Activated naive CD4-positive, alpha-beta T cell treated with anti-CD3 and anti-CD28 coated beads, Interleukin-2, amount 50 U/mL, for 72 hours (primary cell): ENCODE data around the gene OPRL1. TPM values are rescaled to one million over a fixed set of nuclear protein-coding genes. Genes with fewer than 3 reads are reported as not detected.

Source experiments
- ATAC-seq, 2 donors: fragments of 150-1000 bp; cut with Tn5 transposase; 2 replicates each; pipeline ENCODE4 v1.10.0; 2021; ENCODE audit warnings: mild to moderate bottlenecking in 2 of 2, moderate library complexity in 2 of 2
- DNase-seq, 2 donors: peaks; one replicate each; pipeline ENCODE4 v3.0.0; 2021 to 2022; ENCODE audit warnings: low spot score in 2 of 2
- H3K27ac Mint-ChIP-seq, 2 donors: one replicate each; pipeline ENCODE4 v1.8.0; 2022; ENCODE audit warnings: mild to moderate bottlenecking in 2 of 2, mixed read lengths in 2 of 2
- H3K36me3 Mint-ChIP-seq, 2 donors: one replicate each; pipeline ENCODE4 v1.8.0; 2022; ENCODE audit warnings: mixed read lengths in 2 of 2
- H3K9me3 Mint-ChIP-seq, 2 donors: one replicate each; pipeline ENCODE4 v1.8.0; 2022; ENCODE audit warnings: mixed read lengths in 2 of 2
- total RNA-seq, 2 donors: library from RNA; stranded (reverse); gene quantifications; one replicate each; pipeline ENCODE4 v1.2.3, GENCODE V29; 2022

The OPRL1 gene
- total RNA-seq, 2 donors from 2014 or later: 0.32 to 1.2 TPM

DNA sequence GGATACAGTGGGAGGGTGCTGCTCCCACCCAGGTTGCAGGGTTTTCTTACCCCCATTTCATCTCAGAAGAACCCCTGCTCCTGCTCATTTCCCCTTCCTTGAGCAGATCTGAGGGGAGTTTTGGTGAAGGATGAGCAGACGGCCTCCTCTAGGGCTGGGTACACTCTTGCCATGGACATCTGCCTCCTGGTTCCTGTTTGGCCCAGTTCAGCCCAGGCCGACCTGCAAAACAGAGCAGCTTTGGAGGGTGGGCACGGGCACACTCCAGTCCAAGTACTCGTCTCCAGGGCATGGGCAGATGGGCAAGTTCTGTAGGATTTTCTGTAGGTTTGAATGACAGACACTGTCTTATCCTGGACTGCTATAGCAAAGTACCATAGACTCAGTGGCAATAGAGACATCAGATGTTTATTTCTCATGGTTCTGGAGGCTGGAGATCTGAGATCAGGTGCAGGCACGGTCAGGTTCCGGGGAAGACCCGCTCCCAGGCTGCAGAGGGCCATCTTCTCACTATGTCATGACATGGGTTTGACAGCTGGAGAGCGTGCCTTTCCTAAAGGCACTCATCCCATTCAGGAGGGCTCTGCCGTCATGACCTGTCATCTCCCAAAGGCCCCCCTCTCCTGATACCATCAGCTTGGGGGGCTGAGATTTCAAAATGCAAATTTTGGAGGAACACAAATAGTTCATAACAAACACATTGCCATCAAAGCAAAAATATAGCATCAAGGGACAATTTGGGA, 21.2 kb downstream of the OPRL1 start:
- H3K27ac Mint-ChIP-seq: no peak overlapping the region
- ATAC-seq (no peak), DNase-seq (no peak)
- H3K9me3 Mint-ChIP-seq: peaks cover 5% of the 10 kb centered on the region in 2 donors
- H3K36me3 Mint-ChIP-seq: no peaks in the 10 kb centered on the region

DNA sequence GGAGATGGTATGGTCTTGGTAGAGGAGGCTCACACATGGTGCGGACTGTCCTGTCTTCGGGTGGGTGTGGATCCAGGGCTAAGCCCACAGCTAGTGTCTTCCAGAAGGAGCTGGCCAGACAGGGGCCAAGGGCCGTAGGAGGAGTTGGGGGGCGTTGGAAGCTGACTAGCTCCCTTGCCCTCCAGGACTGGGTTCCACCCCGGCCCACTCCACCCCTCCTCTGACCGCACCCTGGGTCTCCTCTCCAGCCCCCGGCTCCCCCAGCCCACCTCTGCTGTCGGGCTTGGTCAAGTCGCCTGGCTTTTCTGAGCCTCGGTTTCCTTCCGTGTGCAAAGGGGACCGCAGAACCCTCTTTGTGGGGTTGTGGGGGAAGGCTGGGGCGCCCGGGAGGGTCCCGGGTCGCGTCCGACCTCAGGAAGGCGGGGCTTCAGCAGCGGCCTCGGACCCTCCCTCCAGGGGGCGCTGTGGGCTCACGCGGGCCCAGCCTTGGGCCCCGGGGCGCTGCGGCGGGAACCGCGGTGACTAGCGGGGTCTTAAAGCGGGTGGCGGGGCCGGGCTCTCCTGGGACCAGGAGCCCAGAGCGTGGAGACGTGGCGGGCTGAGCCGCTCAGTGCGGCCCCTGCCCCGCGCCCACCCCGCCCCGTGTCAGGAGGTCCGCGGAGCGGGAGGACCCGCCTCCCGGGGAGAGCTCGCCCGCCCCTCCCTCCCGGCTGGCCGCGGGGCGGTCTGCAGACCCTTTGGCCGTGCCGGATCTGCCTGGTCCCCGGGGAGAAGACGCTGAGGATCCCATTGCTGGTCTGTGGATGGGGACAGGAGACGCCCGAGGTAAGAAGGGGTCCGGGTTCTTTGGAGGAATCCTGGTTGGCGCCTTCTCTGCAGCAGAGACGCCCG, 22.1 kb downstream of the OPRL1 start:
- DNase-seq (peak; percentile 49 to 91), ATAC-seq (peak; percentile 77 to 93)
- H3K36me3 Mint-ChIP-seq: no peaks in the 10 kb centered on the region
- peaks cover under 1 to 1% of the 10 kb centered on the region in 2 donors for H3K9me3 Mint-ChIP-seq
- H3K27ac Mint-ChIP-seq: no peak overlapping the region

DNA sequence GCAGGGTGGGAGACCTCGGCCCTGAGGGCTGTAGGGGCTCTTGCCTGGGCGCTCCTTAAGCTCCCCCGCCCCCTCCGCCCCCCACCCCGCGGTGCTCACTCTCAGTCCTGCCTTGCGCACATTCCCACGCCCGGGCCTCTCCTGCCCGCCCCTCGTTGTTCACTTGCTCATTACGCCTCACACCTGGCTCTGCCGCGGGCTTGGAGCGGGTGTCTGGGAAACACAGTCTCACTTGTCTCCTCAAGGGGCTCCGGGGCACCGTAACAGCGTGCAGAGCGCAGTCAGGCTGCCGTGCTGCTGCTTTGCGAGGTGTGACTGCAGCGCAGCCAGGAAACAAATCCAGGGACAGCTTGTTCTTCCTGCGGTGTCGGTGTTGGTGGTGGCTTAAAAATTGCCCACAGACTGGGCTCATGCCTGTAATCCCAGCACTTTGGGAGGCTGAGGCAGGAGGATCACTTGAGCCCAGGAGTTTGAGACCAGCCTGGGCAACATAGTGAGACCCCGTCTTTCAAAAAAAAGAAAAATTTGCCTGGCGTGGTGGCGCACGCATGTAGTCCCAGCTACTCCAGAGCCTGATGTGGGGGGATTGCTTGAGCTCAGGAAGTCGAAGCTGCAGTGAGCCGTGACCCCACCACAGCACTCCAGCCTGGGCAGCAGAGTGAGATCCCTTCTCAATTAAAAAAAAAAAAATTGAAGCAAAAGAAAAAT, 22.9 kb downstream of the OPRL1 start:
- ATAC-seq: no peak
- DNase-seq: peak in 1 of 2 donors; percentile 41
- Mint-ChIP-seq H3K9me3 (no peaks in the 10 kb centered on the region), H3K36me3 (no peaks in the 10 kb centered on the region), H3K27ac (no peak overlapping the region)

DNA sequence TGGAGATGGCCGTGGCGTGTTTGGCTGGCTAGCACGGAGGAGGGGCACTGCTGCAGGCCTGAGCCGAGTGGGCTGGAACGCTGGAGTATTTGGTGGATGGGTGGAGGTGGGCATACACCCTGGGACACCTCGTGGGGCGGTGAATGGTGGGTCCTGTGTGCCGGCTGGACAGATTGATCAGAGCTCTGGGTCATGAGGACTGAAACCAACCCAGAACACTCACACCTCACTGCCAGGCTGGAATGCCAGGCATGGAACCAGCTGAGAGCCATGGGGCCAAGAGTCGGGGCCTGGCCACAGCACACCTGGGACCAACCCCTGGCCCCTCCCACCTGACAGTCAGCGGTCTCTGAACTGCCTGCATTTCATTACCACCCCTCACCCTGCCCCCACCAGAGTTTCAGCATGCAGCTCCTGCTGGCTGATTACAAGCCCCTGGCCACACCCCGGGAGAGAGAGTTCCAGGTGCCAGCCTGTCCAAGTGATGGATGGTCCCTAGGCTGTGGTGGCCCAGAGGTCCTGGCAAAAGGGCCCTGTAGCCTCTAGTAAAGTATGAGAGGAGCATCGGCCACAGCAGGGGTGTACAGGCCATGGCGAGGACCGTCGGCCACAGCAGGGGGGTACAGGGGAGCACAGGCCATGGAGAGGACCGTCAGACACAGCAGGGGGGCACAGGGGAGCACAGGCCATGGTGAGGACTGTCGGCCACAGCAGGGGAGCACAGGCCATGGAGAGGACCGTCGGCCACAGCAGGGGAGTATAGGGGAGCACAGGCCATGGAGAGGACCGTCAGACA, 24.2 kb downstream of the OPRL1 start:
- DNase-seq: peak; percentile 2 to 51
- Mint-ChIP-seq H3K36me3 (no peaks in the 10 kb centered on the region), H3K27ac (no peak overlapping the region)

DNA sequence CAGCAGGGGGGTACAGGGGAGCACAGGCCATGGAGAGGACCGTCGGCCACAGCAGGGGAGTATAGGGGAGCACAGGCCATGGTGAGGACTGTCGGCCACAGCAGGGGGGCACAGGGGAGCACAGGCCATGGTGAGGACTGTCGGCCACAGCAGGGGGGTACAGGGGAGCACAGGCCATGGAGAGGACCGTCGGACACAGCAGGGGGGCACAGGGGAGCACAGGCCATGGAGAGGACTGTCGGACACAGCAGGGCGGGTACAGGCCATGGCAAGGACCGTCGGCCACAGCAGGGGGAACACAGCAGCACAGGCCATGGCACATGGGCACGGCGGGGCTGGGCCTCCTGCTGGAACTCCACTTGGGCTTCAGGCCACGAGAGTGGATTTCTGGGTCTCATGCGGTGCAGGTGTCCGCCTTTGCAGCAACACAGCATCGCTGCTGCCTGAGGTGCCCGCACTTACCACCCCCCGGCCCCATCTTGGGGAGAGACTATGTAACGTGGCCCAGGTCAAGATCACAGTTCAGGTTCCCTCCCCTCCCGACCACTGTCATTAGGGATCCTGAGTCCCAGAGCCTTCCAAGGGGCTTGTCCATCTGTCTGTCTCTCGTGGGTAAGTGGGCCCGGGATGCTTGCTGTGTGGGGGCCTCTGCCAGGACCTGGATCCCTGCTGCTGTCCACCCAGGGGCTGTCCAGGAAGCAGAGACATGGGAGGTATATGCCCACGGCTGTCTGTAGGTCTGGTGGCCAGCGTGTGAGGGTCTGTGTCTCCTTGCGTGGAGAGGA, 25.0 kb downstream of the OPRL1 start:
- DNase-seq: peak; percentile 1 to 51
- no peak for ATAC-seq
- H3K27ac Mint-ChIP-seq: no peak overlapping the region
- no peaks in the 10 kb centered on the region for H3K36me3 Mint-ChIP-seq
- no peaks in the 10 kb centered on the region for H3K9me3 Mint-ChIP-seq

More for the DNA sequence above, 24.2 kb downstream of the OPRL1 start:
- no peak for ATAC-seq
- H3K9me3 Mint-ChIP-seq: no peaks in the 10 kb centered on the region

DNA sequence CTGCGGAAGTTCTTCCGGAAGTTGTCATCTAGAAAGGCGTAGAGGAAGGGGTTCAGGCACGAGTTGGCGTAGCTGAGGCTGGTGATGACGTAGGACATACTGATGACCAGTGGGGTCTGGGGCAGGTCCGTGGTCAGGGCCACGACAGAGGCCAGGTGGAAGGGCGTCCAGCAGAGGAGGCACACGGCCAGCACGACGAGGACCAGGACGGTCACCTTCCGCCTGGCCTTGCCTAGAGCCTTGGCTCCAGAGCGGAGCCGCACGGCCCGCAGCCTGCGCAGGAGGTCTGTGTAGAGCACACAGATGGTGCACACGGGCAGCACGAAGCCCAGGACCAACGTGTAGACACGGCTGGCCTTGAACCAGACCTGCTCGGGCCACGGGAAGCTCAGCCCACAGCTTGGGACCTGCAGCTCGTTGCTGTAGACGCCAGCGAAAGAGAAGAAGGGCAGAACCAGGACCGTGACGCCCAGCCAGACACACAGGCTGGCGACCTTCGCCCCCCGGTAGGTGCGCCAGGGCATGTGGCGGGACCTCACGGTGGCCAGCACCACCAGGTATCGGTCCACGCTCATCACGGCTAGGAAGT, 26.1 kb downstream of the OPRL1 start:
- Mint-ChIP-seq H3K36me3 (no peaks in the 10 kb centered on the region), H3K9me3 (no peaks in the 10 kb centered on the region), H3K27ac (no peak overlapping the region)
- DNase-seq (peak in 1 of 2 donors; percentile 46), ATAC-seq (no peak)

DNA sequence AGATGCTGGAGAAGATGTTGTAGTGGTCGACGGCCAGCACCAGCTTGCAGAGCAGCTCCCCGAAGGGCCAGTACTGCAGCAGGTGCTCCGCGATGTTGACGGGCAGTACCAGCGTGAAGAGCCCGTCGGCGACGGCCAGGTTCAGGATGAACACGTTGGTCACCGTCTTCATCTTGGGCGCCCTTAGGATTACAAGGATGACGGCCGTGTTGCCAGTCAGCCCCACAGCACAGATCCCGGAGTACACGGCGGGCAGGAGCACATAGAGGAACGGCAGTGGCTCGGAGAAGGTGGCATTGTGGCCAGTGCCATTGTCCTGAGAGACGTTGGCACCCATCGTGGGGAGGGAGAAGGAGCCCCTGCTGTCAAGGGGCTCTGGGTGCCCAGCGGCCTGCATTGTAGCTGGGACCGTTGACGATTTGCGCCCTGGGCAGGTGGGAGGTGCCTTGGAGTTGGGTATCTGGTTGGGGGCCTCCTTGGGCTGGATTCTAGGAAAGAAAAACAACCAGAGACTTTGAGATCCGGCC, 26.6 kb downstream of the OPRL1 start:
- no peak for ATAC-seq
- peak in 1 of 2 donors; percentile 33 for DNase-seq
- Mint-ChIP-seq H3K27ac (no peak overlapping the region), H3K9me3 (no peaks in the 10 kb centered on the region), H3K36me3 (no peaks in the 10 kb centered on the region)

DNA sequence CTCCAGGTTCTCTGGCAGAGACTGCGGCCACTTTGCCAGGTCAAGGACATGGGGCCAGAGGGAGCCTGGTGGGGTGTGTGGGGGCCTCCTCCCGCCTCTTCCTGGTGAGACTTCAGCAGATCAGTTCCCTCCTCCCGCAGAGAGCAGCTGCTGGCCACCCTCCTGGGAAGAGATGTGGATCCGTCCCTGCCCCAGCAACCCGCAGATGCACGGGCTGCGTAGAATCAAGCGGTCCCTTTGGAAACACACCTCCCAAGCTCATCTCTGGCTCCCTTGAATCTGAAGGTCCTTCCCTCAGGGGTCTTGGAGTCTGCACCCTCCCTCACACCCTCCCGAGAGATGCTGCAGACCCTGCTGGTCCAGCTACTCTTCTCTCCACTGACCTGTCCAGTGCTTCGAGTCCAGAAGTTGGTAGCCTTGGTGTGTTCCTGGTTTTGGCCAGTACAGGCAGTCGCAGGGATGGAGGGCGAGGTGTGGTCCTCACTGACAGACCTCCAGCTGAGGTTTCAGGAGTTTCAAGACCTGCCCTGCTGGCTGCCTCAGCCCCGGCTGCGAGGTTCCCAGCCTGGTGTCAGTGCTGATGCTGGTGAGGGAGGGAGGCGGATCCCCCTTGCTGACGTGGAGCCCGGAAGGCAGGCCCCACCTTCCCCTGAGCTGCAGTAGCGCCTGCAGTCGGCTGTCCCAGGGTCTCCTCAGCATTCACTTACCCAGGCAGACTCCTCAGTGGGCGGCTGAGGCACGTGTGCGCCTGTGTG, 27.3 kb downstream of the OPRL1 start, which contains the start of gene NPBWR2:
Gene NPBWR2 (minus strand): TSS at position 585 of the 755 bp plus-strand sequence. CDS start 734 bp downstream, outside the sequence.
- Mint-ChIP-seq H3K9me3 (no peaks in the 10 kb centered on the region), H3K27ac (no peak within 1 kb of the TSS), H3K36me3 (no peaks in the 10 kb centered on the region)
- DNase-seq: peak; percentile 8 to 45
- peak in 1 of 2 donors; percentile 60 for ATAC-seq

DNA sequence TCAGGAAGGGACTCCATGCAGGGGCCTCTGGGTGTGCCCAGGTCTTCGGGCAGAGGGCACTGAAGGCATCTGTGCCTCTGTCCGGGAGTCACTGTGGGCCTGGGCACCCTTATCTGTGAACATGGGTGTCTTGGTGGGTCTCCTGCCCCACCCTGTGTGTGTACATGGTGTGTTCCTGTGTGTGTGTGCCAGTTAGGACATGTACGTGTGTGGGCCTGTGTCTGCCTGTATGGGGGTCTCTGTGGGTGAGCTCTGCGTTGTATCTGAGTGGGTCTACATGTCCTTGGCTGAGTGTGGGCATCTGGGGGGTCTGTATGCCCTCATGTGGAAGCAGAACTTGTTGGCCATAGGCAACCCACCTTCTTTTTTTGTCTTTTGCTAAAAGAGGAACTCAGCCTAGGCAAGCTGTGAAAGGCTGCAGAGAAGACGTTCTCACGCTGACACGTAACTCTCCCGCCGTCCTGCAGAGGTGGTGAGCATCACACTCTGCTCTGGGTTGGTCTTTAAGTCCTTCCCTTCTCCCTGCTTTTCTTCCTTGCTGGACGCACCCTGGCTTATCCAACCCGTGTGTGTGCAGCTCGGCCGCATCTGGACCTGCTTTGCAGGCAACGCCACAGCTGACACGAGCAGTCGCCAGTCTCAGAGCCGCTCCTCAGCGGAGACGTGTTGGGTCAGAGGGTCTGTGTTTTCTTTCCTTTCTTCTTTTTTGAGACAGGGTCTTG, 28.0 kb downstream of the OPRL1 start:
- no peaks in the 10 kb centered on the region for H3K36me3 Mint-ChIP-seq
- DNase-seq (peak; percentile 2 to 30), ATAC-seq (no peak)
- H3K27ac Mint-ChIP-seq: no peak overlapping the region
- H3K9me3 Mint-ChIP-seq: no peaks in the 10 kb centered on the region

DNA sequence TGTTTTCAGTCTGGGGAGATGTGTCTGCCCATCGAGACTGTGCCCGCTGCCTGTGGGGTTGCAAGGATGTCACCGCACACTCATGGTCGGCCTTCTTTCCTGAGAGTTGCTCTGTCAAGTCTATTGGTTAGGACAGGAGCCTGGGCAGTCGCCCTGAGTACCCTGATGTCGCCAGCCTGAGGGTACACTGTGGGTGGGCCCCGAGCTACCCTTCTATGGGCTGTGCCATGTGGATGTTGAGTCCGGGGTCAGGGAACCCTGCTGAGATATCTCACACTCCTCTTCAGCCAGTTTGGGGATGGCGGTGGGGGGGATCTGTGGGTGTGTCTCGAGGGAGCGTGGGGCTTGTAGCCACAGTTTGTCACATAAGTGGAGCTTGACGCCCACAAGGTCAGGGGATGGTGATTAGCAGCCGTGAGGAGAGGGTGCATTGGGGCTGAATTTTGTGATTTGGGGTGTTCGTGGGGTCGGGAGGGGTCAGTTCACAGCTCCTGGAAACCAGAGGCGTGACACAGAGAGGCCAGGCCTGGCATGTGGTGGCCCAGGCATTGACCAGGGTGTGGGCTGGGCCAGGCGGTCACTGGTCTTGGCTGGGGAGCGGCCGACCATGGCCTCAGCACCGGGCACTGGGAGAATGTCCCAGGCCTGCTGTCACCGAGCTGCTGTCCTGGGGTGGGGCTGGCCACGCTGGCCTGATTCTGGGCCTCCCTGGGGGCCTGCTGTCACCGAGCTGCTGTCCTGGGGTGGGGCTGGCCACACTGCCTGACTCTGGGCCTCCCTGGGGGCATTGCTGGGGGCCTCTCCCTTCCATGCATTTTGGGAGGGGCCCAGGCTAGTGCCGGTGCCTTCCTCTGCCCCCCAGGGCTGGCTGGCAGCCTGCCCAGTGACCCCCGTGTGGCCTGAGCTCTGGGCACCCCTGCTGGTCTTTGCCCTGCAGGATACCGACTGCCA, 29.1 kb downstream of the OPRL1 start:
- DNase-seq (peak in 1 of 2 donors; percentile 37), ATAC-seq (no peak)
- Mint-ChIP-seq H3K9me3 (no peaks in the 10 kb centered on the region), H3K27ac (no peak overlapping the region), H3K36me3 (no peaks in the 10 kb centered on the region)

DNA sequence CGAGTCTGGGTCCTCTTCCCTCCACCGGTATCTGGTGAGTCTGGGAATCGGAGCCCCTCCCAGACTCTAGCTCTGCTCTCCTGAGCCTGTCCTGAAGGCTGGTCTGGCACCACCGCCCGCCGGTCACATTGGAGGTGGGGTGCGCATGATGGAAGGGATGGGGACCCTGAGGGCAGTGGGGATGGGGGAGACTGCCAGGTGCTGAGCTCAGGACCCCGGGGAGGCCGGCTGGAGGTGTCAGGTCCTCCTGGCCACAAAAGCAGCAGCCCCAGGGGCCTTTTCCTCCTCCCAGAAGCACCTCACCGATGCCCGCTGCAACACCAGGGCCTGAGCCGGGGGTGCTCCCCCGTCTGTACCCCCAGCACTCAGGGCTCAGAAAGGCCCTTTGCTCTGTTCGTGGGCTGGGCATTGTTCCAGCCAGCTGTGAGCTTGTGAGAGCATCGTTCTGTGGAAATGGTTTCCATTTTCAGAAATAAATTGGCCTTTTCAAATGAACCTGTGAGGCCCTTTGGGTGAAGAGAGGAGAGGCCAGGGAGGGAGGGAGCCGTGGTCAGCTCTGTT, 30.0 kb downstream of the OPRL1 start:
- H3K9me3 Mint-ChIP-seq: no peaks in the 10 kb centered on the region
- H3K36me3 Mint-ChIP-seq: no peaks in the 10 kb centered on the region
- peak in 1 of 2 donors; percentile 28 for DNase-seq

DNA sequence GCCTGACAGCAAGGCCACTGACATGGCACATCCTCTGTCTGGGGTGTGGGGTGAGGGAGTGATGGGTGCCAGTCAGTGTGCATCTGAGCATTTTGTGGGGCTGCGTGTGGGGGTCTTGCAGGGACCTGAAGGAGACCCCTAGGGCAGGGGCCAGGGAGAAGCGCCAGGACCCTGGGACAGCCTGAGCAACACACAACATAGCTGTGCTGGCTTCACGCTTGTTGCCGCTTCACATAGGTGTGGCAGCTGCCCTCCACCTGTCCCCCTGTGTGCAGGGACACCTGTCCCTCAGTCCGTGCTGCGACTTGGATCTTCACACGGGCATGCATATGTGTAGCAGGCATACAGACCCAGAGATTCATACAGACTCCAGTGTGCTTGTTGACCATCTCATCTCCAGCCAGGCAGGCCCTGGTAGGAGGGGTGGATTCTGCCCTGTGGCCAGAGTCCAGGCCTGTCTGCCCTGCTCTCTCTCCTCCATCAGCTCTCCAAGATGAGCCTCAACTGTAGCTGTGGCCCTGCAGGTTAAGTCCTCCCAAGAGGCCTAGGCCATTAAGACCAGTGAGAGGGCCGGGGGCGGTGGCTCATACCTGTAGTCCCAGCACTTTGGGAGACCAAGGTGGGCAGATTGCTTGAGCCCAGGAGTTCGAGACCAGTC, 30.7 kb downstream of the OPRL1 start:
- DNase-seq: peak; percentile 1 to 51
- no peak for ATAC-seq
- Mint-ChIP-seq H3K27ac (no peak overlapping the region), H3K9me3 (no peaks in the 10 kb centered on the region), H3K36me3 (no peaks in the 10 kb centered on the region)

More for the DNA sequence above, 30.0 kb downstream of the OPRL1 start:
- H3K27ac Mint-ChIP-seq: no peak overlapping the region
- ATAC-seq: no peak
